NCI-H1105 (cell line): ENCODE data around the gene NUP153.
"Not testable (repeated sequence)": the region's sequence is repeated elsewhere in the genome, so short reads cannot be mapped to it uniquely, and the experiment has no call there.

Experiments used
- DNase-seq: peaks from one replicate; lab custom pipeline; 2025; lab: John Stamatoyannopoulos, UW

Gene NUP153

DNA sequence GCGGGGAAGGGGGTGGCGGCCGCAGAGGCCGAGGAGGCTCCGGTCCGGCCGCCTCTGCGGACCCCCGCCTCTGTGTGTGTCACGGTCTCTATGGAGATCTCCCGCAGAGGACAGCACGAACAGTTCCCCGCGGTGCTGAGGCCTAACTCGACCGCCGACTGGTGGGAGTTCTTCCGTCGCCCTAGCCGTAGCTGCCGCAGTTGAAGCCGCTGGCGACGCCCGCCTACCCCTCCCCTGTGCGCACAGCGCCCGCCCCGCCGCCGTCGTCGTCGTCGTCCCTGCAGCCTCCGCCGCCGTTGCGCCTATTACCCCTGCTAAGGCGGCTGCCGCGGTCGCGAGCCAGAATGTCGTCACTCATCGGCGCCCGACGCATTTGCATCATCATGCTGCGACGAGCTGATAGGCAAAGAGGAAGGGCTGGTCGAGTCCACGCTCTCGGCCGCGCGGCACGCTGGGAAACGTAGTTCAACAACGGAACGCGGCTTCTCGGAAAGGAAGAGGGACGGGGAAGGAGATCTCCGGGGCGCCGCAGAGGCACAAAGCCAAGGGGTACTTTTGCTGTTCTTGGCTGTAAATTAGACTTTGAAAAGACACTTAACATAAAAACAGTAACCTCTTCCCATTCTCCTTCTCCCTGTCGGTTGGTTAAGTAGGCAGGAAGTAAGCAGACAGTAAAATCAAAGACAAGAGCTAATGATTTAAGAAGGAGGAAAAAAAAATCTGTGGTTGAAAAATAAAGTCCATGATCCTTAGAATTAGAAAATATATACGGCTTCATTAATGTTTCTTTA is at the start of gene NUP153:
NUP153 (minus strand) TSS at position 346 of the 791 bp plus-strand sequence. CDS start 538 bp downstream, outside the sequence.
- peak; percentile 97 for DNase-seq

DNA sequence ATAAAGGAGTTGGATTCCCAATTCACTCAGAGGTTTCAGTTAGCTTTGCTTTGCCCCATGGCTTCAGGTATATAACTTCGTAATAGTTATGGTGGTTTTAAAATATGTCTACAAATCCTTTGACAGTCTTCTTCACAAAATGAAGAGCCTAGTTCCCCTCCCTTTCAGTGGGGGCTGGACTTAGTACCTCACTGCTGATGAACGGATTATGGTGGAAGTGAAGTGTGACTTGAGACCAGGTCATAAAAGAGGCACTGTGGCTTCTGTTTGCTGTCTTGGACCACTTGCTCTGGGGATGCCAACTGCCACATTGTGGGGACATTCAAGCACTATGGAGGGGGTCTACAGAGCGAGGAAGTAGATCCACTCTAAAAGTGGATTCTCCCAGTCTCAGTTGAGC is 47.5 kb upstream of the NUP153 start:
- no peak for DNase-seq

GRCh38 chr6:17745324-17745723 is 38.6 kb upstream of the NUP153 start:
- not testable (repeated sequence) for DNase-seq

DNA sequence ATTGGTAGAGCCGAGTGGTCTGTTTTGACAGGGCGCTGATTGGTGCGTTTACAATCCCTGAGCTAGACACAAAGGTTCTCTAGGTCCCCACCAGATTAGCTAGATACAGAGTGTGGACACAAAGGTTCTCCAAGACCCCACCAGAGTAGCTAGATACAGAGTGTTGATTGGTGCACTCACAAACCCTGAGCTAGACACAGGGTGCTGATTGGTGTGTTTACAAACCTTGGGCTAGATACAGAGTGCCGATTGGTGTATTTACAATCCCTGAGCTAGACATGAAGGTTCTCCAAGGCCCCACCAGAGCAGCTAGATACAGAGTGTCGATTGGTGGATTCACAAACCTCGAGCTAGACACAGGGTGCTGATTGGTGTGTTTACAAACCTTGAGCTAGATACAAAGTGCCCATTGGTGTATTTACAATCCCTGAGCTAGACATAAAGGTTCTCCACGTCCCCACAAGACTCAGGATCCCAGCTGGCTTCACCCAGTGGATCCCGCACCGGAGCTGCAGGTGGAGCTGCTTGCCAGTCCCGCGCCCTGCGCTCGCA is 38.1 kb upstream of the NUP153 start:
- DNase-seq, result not testable (repeated sequence)

DNA sequence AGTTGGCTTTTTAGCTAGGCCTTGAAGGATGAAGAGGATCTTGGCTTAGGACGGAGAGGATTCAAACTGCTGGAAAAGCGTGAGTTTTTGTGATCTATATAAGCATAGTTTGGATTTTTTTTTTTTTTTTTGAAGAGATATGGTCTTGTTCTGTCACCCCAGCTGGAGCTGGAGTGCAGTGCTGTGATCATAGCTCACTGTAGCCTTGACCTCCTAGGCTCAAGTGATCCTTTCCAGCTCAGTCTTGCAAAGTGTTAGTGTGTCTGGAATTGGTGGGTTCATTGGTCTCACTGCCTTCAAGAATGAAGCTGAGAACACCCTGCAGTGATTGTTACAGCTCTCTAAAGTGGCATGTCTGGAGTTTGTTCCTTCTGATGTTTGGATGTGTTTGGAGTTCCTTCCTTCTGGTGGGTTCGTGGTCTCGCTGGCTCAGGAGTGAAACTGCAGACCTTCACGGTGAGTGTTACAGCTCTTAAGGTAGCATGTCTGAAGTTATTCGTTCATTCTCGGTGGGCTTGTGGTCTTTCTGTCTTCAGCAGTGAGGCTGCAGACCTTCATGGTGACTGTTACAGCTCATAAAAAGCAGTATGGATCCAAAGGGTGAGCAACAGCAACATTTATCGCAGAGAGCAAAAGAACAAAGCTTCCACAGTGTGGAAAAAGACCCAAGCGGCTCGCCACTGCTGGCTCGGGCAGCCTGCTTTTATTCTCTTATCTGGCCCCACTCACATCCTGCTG is 37.5 kb upstream of the NUP153 start:
- no peak for DNase-seq

DNA sequence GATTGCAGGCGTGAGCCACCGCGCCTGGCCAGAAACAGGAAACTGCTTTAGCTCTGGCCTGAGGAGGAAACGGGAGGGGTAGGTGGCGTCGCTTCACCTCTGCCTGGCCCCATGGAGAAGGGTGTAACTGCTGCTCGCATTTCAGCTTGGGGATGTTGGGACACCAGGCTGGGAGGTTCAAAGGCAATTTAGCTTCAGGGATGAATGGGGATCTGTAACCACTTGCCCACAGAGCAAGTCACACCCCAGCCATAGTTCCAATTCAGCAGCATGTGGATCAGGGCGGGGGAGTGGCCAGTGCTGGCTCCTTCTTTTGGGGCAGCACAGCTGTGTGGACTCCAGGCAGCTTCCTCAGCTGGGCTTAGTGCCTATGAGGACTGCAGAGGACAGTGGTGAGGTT is 34.8 kb upstream of the NUP153 start:
- DNase-seq, result no peak

- DNase-seq, result peak; percentile 38
Measured at GRCh38 chr6:17740559-17741220, 34.0 kb upstream of the NUP153 start.

DNA sequence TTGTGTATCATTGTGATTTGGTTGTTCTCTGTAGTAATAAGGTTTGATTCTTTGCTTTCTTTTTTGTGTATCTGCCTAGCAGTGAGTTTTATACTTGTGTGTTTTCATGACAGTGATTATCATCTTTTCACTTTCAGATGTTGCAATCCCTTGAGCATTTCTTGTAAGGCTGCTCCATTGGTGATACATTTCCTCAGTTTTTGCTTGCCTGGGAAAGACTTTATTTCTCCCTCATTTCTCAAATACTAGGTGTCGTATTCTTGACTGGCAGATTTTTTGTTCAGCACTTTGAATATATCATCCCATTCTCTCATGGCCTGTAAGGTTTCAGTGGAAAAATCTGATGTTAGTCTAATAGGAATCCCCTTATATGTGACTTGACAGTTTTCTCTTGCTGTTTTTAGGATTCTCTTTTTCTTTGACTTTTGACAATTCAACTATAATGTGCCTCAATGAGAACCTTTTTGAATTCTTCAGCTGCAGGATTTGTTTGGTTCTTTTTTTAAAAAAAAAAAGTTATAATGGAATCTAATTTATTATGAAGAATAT is 31.1 kb upstream of the NUP153 start:
- no peak for DNase-seq

DNA sequence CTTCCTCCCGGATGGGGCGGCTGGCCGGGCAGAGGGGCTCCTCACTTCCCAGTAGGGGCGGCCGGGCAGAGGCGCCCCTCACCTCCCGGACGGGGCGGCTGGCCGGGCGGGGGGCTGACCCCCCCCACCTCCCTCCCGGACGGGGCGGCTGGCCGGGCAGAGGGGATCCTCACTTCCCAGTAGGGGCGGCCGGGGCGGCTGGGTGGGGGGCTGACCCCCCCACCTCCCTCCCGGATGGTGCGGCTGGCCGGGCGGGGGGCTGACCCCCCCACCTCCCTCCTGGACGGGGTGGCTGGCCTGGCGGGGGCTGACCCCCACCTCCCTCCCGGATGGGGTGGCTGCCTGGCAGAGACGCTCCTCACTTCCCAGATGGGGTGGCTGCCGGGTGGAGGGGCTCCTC is 28.6 kb upstream of the NUP153 start:
- not testable (repeated sequence) for DNase-seq

DNA sequence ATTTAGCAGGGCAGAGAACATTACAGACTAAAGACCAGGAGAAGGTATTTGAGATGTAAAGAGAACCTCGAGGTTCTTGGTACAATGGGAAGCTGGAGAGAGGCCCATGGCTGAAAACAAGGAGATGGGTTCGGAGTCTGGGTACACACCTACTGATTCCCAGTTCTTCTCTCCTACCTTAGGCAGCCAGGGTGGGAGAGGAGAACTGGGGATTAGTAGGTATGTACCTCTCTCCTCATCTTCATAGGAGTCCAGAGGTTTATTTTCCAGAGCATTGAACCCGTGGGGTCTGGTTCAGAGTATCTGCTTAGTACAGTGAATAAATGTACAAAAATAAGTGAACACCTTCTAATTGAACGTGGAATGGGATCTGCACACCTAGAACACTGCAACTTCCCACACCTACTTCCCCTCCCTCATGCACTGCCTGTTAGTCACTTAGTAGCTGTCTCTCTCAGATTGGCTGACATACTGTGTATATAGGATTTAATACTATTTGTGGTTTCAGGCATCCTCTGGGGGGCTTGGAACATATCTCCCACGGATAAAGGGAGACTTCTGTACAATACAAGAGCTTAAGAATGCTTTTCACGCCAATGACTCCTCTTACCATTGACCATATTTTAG is 23.5 kb upstream of the NUP153 start:
- DNase-seq, result no peak

- no peak for DNase-seq
Measured at GRCh38 chr6:17729223-17730077, 22.7 kb upstream of the NUP153 start.

- DNase-seq, result no peak
Measured at GRCh38 chr6:17728551-17729222, 22.0 kb upstream of the NUP153 start.

DNA sequence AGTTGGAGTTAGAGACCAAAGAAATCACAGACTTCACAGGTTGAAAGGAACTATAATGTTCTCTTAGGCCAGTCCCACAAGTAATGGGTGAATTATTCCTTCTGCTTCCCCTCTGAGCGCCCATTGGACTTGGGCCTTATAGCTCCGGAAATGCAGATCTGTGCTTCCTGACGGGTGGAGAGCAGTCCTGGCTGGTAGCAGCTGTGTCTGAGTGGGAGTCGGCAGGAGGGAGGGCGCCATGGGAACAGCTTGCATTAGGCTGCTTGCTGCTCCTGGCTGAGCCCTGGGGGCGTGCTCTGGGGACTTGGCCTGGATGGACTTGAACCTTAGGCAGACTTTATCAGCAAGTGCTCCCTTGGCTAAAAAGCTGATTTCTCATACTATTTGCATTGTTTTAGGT is 18.4 kb upstream of the NUP153 start:
- DNase-seq, result peak; percentile 27

GRCh38 chr6:17724341-17724740 is 17.6 kb upstream of the NUP153 start:
- no peak for DNase-seq

GRCh38 chr6:17721671-17722070 is 14.9 kb upstream of the NUP153 start:
- DNase-seq, result no peak

DNA sequence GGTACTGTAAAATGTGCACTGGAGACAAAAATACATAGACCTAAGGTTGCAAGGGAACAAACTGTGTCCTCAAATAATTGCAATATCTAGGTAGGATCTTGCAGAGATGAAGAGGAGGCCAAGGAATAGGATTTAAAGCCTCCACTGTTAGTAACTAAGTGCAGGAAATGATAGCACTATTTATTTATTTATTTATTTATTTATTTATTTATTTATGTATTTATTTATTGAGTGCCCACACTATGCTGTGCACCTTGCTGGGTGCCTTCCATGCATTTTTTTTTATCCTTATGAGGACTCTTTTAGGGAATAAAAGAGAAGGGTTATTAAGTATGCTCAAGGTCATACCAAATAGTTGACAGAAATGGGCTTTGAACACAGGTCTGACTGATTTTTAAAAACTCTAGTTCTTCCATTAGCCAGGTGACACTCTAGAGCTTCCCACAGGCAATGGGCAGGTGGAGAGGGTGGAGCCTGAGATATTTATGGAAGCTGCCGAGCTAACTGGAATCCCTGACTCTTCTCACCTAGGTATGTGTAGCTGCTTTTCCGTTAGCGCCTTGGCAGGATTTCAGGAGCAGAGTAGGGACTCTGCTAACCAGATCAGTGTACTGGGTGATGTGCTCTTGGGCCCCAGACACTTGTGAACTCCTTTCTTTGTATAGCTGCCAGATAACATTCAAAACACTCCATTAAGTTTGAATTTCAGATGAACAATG is 12.8 kb upstream of the NUP153 start:
- peak; percentile 48 for DNase-seq

DNA sequence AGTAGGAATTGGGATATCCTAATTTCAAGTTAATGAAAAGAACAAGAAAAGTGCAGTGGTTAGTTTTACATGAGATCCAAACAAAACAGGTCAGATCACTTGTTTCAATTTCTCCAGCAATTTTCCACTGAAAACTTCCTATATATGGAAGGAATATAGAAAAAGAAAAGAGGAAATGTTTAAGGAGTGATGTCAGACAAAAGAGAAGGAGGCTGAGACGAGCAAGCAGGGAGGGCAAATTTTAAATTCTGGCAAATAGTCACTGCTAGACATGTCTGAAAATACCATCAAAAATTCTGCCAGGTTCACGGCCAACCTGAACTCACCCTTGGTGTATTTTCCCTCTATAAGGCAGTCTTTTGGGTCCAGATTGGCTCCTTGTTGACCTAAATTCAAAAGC is 9.5 kb upstream of the NUP153 start:
- DNase-seq, result no peak

GRCh38 chr6:17714879-17715851 is 8.4 kb upstream of the NUP153 start:
- no peak for DNase-seq
